ENCODE measurements around the gene XYLT2. TPM values are rescaled to one million over a fixed set of nuclear protein-coding genes. Genes with fewer than 3 reads are reported as not detected.
"Not testable (repeated sequence)": the region's sequence is repeated elsewhere in the genome, so short reads cannot be mapped to it uniquely, and the experiment has no call there.

Gene XYLT2
- total RNA-seq, 2 donors from 2014 or later, result 31.5 to 32.7 TPM

GRCh38 chr17:50316016-50316587 lies 29.8 kb upstream of the XYLT2 start:
- Mint-ChIP-seq H3K9me3 (no peaks in the 10 kb centered on the region), H3K36me3 (no peaks in the 10 kb centered on the region), H3K27ac (no peak overlapping the region)
- no peak for ATAC-seq
- no peak for DNase-seq (ENCODE audit: low spot score in 2 of 2)

- not testable (repeated sequence) for H3K27ac Mint-ChIP-seq; H3K36me3 Mint-ChIP-seq; ATAC-seq; H3K9me3 Mint-ChIP-seq; DNase-seq (ENCODE audit: low spot score in 2 of 2)
Observed at GRCh38 chr17:50316660-50317059, 29.3 kb upstream of the XYLT2 start.

DNA sequence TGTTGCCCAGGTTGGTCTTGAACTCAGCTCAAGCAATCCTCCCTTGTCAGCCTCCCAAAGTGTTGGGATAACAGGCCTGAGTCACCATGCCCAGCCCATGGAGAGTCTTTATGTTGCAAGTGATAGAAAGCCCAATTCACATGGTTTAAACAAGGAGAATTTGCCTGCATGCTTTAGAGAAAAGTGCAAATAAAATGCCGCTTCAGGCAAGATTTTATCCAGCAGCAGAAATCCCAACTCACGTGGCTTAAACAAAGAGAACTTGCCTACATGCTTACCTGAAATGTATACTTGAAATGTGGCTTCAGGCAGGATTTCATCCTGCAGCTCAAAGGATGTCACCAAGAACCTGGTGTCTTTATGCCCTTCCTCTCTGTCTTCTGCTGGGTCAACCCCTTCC lies 28.8 kb upstream of the XYLT2 start:
- Mint-ChIP-seq H3K36me3 (no peaks in the 10 kb centered on the region), H3K9me3 (no peaks in the 10 kb centered on the region)

GRCh38 chr17:50318501-50319285 lies 27.2 kb upstream of the XYLT2 start:
- H3K9me3 Mint-ChIP-seq, result no peaks in the 10 kb centered on the region
- H3K36me3 Mint-ChIP-seq, result no peaks in the 10 kb centered on the region
- DNase-seq (ENCODE audit: low spot score in 2 of 2) (no peak), ATAC-seq (no peak)
- H3K27ac Mint-ChIP-seq, result no peak overlapping the region

More for the DNA sequence above, 28.8 kb upstream of the XYLT2 start:
- no peak overlapping the region for H3K27ac Mint-ChIP-seq
- DNase-seq (ENCODE audit: low spot score in 2 of 2), result no peak
- ATAC-seq, result no peak

DNA sequence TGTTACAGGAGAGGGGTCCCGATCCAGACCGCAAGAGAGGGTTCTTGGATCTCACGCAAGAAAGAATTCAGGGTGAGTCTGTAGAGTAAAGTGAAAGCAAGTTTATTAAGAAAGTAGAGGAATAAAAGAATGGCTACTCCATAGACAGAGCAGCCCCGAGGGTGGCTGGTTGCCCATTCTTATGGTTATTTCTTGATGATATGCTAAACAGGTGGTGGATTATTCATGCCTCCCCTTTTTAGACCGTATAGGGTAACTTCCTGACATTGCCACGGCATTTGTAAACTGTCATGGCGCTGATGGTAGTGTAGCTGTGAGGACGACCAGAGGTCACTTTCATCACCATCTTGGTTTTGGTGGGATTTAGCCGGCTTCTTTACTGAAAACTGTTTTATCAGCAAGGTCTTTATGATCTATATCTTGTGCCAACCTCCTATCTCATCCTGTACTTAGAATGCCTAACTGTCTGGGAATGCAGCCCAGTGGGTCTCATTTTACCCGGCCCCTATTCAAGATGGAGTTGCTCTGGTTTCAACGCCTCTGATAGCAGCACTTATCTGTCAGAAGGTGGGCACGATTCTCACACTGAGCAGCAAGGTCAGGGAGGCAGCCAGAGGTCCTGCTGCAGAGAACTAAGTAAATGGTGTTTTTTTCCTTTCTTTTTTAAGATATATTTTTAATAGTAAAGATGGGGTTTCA lies 26.5 kb upstream of the XYLT2 start:
- Mint-ChIP-seq H3K27ac (no peak overlapping the region), H3K9me3 (no peaks in the 10 kb centered on the region), H3K36me3 (no peaks in the 10 kb centered on the region)
- DNase-seq (ENCODE audit: low spot score in 2 of 2) (no peak), ATAC-seq (no peak)

DNA sequence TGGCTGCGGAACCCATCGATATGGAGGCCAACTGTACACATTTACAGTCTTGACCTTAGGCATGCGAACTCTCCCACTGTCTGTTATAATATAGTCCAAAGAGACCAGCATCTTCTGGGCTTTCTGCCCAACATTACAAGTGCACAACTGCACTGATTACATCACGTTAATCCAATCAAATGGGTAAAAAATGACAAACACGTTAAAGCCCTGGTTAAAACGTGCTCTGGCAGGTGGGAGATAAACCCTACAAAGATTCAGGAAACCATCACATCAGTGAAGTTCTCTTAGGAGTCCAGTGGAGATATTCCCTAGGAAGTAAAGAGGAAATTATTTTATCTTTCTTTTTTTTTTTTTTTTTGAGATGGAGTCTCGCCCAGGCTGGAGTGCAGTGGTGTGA lies 23.7 kb upstream of the XYLT2 start:
- Mint-ChIP-seq H3K9me3 (no peaks in the 10 kb centered on the region), H3K36me3 (no peaks in the 10 kb centered on the region), H3K27ac (no peak overlapping the region)
- ATAC-seq (no peak), DNase-seq (ENCODE audit: low spot score in 2 of 2) (no peak)

DNA sequence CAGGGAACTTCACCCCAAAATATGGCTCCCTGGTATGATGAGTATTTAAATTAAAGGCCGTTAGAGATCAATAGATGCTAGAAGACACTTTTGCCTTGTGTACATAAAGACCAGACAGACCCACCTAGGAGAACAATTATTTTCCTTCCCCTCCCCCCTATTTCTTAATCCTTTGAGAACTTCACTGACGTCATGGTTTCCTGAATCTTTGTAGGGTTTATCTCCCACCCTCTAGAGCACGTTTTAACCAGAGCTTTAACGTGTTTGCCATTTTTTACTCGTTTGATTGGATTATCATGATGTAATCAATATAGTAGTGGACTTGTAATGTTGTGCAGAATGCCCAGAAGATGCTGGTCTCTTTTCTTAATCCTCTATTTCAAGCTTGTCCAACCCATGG lies 22.9 kb upstream of the XYLT2 start:
- no peak overlapping the region for H3K27ac Mint-ChIP-seq

DNA sequence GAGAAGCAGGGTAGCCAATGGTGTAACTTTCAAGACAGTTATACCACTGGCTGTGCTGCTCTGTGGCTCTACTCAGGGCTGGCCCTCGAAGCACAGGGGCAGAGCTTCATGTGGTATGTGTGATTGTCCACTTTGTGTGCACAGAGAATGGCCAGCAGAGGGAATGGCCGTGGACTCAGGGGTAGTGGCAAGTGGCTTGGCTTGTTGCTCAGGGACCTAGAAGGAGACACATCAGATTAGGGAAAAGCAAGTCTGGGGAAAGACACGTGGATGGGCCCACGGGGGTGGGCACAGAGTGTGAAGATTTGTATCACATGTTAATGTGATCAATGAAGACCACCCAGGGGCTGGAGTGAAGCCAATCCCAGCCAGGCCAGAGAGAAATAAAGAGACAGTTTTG lies 20.0 kb upstream of the XYLT2 start:
- peak overlapping the region in 1 of 2 donors; percentile 55 for H3K27ac Mint-ChIP-seq

More for the DNA sequence above, 22.9 kb upstream of the XYLT2 start:
- DNase-seq (ENCODE audit: low spot score in 2 of 2) (no peak), ATAC-seq (no peak)
- Mint-ChIP-seq H3K36me3 (no peaks in the 10 kb centered on the region), H3K9me3 (no peaks in the 10 kb centered on the region)

DNA sequence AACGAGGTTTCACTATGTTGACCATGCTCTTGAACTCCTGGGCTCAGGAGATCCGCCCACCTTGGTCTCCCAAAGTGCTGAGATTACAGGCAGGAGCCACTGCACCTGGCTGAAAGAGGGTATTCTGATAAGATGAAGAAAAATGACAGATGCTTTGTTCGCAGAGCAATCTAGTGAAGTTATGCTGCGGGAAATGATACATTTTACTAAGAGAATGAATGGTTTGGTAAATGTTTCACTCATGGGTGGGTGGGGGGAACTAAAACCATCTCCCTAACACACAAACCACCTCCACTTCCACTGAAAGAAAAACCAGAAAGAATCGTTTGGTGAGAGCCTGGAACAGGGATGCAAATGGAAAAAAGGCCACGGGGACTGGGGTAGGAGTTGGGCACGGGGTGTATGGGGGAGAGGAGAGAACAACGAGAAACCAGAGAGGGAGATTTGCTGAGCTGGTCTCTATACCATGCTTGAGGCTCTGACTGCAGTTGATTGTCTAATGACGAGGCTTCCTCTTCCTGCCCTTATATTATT lies 19.0 kb upstream of the XYLT2 start:
- H3K9me3 Mint-ChIP-seq, result no peaks in the 10 kb centered on the region
- DNase-seq (ENCODE audit: low spot score in 2 of 2) (no peak), ATAC-seq (peak; percentile 31 to 65)
- no peaks in the 10 kb centered on the region for H3K36me3 Mint-ChIP-seq
- H3K27ac Mint-ChIP-seq, result peak overlapping the region in 1 of 2 donors; percentile 52

More for the DNA sequence above, 20.0 kb upstream of the XYLT2 start:
- Mint-ChIP-seq H3K9me3 (no peaks in the 10 kb centered on the region), H3K36me3 (no peaks in the 10 kb centered on the region)
- ATAC-seq (no peak), DNase-seq (ENCODE audit: low spot score in 2 of 2) (no peak)

DNA sequence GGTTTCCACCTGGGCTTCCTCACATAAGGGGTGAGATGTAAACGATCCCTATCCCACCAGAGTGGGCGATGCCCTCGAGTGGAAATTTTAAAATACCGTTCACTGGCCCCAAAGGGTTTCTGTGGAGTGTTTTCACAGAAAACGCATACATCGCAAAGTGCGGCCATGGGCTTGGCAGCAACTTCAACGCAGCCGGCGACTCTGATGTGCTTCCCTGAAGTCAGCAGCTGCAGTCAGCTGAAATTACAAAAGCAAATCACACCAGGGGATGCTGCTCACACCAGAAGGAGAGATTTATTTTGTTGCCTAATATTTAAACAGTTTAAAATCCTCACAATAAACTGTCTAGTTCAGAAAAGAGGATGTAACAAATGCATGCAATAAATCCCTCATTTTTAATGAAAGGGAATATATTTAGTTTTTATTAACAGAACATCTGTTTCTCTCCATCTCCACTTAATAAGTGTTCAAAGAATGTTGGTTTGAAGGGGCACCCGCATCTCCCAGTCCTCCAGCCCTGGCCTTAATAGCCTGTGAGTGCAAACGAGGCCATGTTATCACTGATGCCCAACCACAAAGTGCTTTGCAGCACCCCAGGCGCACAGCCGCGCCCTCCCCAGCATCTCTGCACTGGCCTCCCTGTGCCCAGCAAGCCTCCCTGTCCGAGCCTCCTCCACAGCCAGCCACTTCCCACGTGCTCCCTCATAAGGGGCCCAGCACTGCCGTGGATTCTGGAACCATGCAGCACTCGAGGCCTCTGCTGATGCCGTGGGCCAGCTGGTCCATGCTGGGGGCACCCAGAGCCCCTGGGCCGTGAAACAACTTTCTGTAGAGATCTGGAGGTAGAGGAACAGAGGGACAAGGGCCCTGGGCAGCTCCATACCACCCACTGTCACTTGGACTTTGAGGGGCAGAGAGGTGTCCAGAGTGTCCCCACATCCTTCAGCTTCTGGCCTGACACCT lies 17.3 kb upstream of the XYLT2 start:
- Mint-ChIP-seq H3K27ac (no peak overlapping the region), H3K36me3 (no peaks in the 10 kb centered on the region), H3K9me3 (no peaks in the 10 kb centered on the region)
- DNase-seq (ENCODE audit: low spot score in 2 of 2), result no peak
- ATAC-seq, result no peak

DNA sequence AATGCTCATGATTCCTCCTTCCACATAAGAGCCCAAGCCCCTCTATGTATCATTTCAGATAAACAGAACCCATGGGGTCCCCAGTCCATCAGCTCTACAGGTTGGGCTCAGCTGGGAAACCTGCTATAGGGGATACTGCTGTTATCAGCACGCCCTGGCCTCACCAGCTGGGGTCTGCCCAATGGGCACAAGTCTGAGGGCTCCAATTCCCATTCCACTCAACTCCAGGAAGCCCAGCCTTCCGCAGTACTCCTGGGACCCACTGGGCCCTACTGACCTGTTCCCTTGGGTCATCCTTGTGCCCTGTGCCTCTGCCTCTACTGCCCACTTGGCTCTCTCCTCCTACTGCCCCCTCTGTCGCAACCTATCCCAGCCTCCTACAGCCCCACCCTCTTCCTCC lies 16.2 kb upstream of the XYLT2 start:
- DNase-seq (ENCODE audit: low spot score in 2 of 2) (no peak), ATAC-seq (no peak)
- Mint-ChIP-seq H3K36me3 (no peaks in the 10 kb centered on the region), H3K27ac (peak overlapping the region in 1 of 2 donors; percentile 63), H3K9me3 (no peaks in the 10 kb centered on the region)

DNA sequence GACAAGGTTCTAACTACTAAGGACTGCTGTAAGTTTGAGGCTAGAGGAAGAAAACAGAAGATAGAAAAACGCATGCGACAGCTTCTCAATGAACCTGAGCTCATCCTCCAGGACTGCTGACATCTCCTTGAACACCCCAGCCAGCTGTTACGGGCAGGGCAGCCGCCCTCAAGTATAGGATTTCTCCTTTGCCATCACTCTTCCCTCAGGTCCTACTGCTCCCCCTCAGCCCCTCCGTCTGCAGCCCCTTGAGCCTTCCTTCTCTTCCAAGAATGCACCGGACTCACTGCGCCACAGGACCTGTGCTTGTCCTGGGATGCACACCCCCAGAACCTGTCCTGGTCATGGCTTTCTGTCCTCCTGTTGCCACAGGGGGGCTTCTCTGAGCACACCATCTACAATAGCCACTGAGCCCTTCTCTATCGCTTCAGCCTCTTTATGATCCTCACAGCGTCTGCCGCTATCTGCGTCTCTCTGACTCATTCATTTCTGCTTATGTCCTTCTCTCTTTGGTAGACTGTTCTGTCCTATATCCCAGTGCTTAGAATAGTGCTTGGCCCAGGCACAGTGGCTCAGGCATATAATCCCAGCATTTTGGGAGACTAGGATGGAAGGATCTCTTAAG lies 15.7 kb upstream of the XYLT2 start:
- no peak for ATAC-seq
- Mint-ChIP-seq H3K9me3 (no peaks in the 10 kb centered on the region), H3K27ac (no peak overlapping the region)

DNA sequence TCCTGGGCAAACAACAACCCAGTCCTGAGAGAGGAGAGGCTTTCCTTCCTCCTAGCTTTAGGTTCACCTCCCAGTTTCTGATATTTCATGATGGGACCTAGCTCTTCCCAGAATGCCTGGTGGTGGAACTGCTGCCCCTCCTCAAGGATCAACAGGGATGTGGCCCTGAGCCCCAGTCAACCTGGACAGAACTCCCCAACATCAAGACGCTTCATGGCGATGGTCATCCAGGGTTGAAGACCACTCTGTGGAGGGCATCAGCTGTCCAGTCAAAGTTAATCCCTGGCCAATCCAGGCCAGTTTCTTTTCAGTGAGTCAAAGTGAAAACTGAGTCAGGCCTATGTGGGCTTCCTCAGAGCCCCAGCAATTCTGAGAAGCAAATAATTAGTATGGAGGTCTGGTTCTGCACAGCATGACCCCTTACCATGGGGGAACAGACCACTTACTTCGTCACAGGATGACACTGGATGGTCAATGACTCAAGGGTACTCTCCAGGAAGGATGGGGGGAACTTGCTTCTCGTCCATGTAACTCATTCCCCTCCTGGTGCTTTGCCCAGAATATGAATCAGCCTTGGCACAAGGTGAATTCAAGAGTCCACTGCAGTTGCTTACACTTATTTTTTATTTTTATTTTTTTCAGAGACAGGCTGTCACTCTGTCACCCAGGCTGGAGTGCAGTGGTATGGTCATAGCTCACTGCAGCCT lies 14.7 kb upstream of the XYLT2 start:
- no peak for DNase-seq (ENCODE audit: low spot score in 2 of 2)
- ATAC-seq, result peak; percentile 77 to 87
- no peaks in the 10 kb centered on the region for H3K9me3 Mint-ChIP-seq
- H3K36me3 Mint-ChIP-seq, result no peaks in the 10 kb centered on the region
- no peak overlapping the region for H3K27ac Mint-ChIP-seq

More for the DNA sequence above, 15.7 kb upstream of the XYLT2 start:
- no peaks in the 10 kb centered on the region for H3K36me3 Mint-ChIP-seq
- DNase-seq (ENCODE audit: low spot score in 2 of 2), result no peak

DNA sequence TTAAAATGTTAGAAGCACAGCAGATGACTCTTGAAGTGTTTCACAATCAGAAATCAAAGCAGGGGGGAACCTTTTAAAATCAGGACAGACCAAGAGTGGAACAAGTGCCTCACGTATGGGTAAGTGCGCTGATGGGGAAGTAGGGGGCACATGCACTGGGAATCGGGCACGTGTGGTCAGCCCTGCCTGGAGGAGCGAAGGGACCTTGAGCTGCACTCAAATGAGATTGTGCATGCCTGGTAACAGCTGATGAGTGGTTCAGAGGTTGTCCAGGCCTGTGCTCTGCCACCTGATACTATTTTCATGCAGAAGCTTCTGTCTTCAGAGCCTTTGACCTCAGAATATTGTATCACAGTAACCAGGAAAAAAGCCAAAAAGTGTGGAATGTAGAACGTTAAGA lies 13.7 kb upstream of the XYLT2 start:
- no peak for ATAC-seq
- H3K9me3 Mint-ChIP-seq, result no peaks in the 10 kb centered on the region
- H3K36me3 Mint-ChIP-seq, result no peaks in the 10 kb centered on the region
- H3K27ac Mint-ChIP-seq, result no peak overlapping the region
- DNase-seq (ENCODE audit: low spot score in 2 of 2), result no peak

- ATAC-seq; H3K36me3 Mint-ChIP-seq; DNase-seq (ENCODE audit: low spot score in 2 of 2); H3K9me3 Mint-ChIP-seq; H3K27ac Mint-ChIP-seq: not testable (repeated sequence)
Observed at GRCh38 chr17:50333291-50334057, 12.5 kb upstream of the XYLT2 start.
